ENCODE data around the gene THOC3.
"Not testable (repeated sequence)": the region's sequence is repeated elsewhere in the genome, so short reads cannot be mapped to it uniquely, and the experiment has no call there.

THOC3 gene, protein sequence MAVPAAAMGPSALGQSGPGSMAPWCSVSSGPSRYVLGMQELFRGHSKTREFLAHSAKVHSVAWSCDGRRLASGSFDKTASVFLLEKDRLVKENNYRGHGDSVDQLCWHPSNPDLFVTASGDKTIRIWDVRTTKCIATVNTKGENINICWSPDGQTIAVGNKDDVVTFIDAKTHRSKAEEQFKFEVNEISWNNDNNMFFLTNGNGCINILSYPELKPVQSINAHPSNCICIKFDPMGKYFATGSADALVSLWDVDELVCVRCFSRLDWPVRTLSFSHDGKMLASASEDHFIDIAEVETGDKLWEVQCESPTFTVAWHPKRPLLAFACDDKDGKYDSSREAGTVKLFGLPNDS

DNA sequence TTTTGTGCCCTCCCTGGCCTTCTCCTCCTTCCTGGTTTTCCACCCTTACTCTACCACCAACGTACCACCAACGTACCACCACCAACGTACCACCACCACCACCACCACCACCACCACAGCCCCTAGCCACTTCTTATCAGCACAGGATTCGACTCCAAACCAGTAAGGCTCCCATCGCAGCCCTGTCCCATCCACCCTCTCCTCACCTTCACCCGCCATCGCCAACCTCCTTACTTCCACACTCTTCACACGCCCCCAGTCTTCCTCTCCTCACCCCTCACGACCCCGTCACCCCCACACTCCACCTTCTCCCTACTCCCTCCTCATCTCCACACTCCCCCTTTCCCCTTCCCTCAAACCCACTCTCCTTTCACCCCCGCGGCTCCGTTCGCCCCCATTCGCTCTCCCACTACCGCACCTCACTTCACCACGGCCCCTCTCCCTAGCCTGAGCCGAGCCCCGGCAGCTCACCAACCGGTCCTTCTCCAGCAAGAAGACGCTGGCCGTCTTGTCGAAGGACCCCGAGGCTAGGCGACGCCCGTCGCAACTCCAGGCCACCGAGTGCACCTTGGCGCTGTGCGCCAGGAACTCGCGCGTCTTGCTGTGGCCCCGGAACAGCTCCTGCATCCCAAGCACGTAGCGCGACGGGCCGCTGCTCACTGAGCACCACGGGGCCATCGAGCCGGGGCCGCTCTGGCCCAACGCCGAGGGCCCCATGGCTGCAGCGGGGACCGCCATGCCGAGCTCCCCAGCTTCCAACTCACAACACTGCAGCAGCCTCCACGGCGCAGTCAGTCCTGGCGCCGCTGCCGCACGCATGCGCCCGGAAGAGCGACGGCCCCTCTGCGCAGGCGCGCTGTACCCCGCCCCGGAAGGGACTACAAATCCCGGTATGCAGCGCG, at the start of gene THOC3:
Gene THOC3, minus strand, starts transcription at position 845 of the 902 bp plus-strand sequence. Its CDS starts 107 bp downstream, at position 738.
- DNase-seq (ENCODE audit: low read depth in 2 of 2): peak; percentile 76 to 86
- peak within 1 kb of the TSS; percentile 60 to 67 for H3K4me3 ChIP-seq (replicated peaks in 1 of 2; ENCODE audit: low read depth in 2 of 2, low read length in 2 of 2)

- DNase-seq (ENCODE audit: low read depth in 2 of 2); H3K4me3 ChIP-seq (replicated peaks in 1 of 2; ENCODE audit: low read depth in 2 of 2, low read length in 2 of 2): not testable (repeated sequence)
These were observed 49.2 kb upstream of the THOC3 start for GRCh38 chr5:176017324-176017723.

DNA sequence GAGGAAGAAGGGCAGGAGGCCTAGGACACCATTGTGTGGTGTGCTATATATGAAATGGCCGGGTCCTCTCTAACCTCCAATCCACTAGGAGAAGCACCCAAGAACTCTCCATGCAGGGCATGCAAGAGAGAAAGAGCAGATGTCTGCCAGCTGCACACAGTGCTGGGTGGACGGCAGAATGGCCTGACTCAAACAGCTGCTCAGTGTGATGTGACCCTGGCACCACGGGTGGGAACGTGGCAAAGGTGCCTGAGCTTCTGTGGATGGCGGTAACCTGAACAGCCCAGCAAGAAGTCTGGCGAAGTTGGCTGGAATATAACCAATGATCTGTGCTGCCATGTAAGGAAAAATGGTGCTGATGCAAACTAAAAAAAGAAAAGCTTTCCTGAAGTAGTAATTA, 46.2 kb upstream of the THOC3 start:
- DNase-seq (ENCODE audit: low read depth in 2 of 2); H3K4me3 ChIP-seq (replicated peaks in 1 of 2; ENCODE audit: low read depth in 2 of 2, low read length in 2 of 2): not testable (repeated sequence)

DNA sequence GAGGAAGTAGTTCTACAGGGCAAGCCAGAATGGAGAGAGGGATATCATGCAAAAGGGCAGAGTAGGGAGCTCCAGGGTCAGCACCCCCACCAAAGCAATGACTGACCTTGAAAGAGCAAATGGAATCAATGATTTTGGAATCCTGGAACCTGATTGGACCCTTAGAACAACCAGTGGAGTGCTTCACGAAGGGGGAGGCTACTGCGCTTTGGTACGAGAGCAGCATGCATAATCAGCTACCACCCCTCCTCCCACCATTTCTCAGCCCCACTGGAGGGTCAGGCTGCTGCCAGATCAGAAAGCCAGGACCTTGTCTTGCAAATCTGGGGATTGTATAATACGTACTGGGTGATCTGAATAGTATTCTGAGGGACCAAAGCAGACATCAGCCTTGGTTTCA, 43.0 kb upstream of the THOC3 start:
- not testable (repeated sequence) for DNase-seq (ENCODE audit: low read depth in 2 of 2); H3K4me3 ChIP-seq (replicated peaks in 1 of 2; ENCODE audit: low read depth in 2 of 2, low read length in 2 of 2)

GRCh38 chr5:176010202-176010601, 42.1 kb upstream of the THOC3 start:
- H3K4me3 ChIP-seq (replicated peaks in 1 of 2; ENCODE audit: low read depth in 2 of 2, low read length in 2 of 2); DNase-seq (ENCODE audit: low read depth in 2 of 2): not testable (repeated sequence)

DNA sequence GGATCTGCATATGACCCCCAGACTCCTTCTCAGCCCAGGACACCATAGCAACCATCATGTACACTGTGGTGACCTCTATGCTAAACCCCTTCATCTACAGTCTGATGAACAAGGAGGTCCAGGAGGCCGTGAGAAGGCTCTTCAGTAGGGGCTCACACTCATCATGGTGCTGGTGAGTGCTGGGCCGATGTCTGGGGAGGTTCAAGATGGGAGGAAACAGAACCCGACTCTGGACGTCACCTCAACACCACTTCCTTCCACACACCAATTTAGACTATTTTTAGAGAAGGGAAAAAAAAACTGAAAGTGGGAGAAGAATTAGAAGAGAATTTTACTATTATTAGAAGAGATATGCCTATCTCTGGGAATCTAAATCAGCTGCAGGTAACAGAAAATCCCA, 39.1 kb upstream of the THOC3 start:
- not testable (repeated sequence) for DNase-seq (ENCODE audit: low read depth in 2 of 2); H3K4me3 ChIP-seq (replicated peaks in 1 of 2; ENCODE audit: low read depth in 2 of 2, low read length in 2 of 2)

DNA sequence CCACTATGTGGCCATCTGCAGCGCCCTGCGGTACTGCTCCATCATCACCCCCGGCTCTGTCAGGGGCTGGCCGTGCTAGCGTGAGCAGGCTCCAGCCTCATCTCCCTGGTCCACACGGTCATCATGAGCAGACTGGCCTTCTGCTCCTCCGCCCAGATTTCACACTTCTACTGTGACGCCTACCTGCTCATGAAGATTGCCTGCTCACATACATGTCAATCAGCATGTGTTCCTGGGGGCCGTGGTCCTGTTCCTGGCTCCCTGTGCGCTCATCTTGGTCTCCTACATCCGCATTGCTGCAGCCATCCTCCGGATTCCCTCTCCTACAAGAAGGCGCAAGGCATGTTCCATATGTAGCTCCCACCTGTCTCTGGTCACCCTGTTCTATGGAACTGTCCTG, 38.7 kb upstream of the THOC3 start:
- H3K4me3 ChIP-seq (replicated peaks in 1 of 2; ENCODE audit: low read depth in 2 of 2, low read length in 2 of 2); DNase-seq (ENCODE audit: low read depth in 2 of 2): not testable (repeated sequence)

- DNase-seq (ENCODE audit: low read depth in 2 of 2): not testable (repeated sequence)
These were observed 29.9 kb upstream of the THOC3 start for GRCh38 chr5:175997979-175998378.

GRCh38 chr5:175997495-175997894, 29.4 kb upstream of the THOC3 start:
- H3K4me3 ChIP-seq (replicated peaks in 1 of 2; ENCODE audit: low read depth in 2 of 2, low read length in 2 of 2); DNase-seq (ENCODE audit: low read depth in 2 of 2): not testable (repeated sequence)

More at GRCh38 chr5:175997979-175998378, 29.9 kb upstream of the THOC3 start:
- H3K4me3 ChIP-seq (replicated peaks in 1 of 2; ENCODE audit: low read depth in 2 of 2, low read length in 2 of 2): not testable (repeated sequence)

- H3K4me3 ChIP-seq (replicated peaks in 1 of 2; ENCODE audit: low read depth in 2 of 2, low read length in 2 of 2); DNase-seq (ENCODE audit: low read depth in 2 of 2): not testable (repeated sequence)
These were observed 28.7 kb upstream of the THOC3 start for GRCh38 chr5:175996791-175997190.

- not testable (repeated sequence) for DNase-seq (ENCODE audit: low read depth in 2 of 2); H3K4me3 ChIP-seq (replicated peaks in 1 of 2; ENCODE audit: low read depth in 2 of 2, low read length in 2 of 2)
These were observed 27.4 kb upstream of the THOC3 start for GRCh38 chr5:175995506-175995905.

GRCh38 chr5:175979371-175979995, 11.4 kb upstream of the THOC3 start:
- DNase-seq (ENCODE audit: low read depth in 2 of 2); H3K4me3 ChIP-seq (replicated peaks in 1 of 2; ENCODE audit: low read depth in 2 of 2, low read length in 2 of 2): not testable (repeated sequence)

GRCh38 chr5:175968381-175968780, 266 bp upstream of the THOC3 start:
- peak overlapping the region in 1 of 2 donors; percentile 60 for H3K4me3 ChIP-seq (replicated peaks in 1 of 2; ENCODE audit: low read depth in 2 of 2, low read length in 2 of 2)
- not testable (repeated sequence) for DNase-seq (ENCODE audit: low read depth in 2 of 2)

DNA sequence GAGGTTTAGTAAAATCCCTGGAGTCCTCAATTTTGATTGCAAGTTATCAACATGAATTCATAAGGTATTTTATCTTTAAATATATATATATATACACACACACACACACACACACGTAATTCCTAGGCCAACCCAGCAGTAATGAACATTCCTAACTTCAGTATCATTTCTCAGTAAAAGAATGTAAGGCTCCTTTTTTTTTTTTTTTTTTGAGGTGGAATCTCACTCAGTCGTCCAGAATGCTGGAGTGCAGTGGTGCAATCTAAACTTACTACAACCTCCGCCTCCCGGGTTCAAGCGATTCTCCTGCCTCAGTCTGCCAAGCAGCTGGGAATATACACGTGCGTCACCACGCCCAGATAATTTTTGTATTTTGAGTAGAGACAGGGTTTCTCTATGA, 5.8 kb downstream of the THOC3 start:
- H3K4me3 ChIP-seq (replicated peaks in 1 of 2; ENCODE audit: low read depth in 2 of 2, low read length in 2 of 2); DNase-seq (ENCODE audit: low read depth in 2 of 2): not testable (repeated sequence)

- H3K4me3 ChIP-seq (replicated peaks in 1 of 2; ENCODE audit: low read depth in 2 of 2, low read length in 2 of 2); DNase-seq (ENCODE audit: low read depth in 2 of 2): not testable (repeated sequence)
These were observed 7.9 kb downstream of the THOC3 start for GRCh38 chr5:175960228-175960627.

- not testable (repeated sequence) for DNase-seq (ENCODE audit: low read depth in 2 of 2); H3K4me3 ChIP-seq (replicated peaks in 1 of 2; ENCODE audit: low read depth in 2 of 2, low read length in 2 of 2)
These were observed 9.6 kb downstream of the THOC3 start for GRCh38 chr5:175958515-175958914.

GRCh38 chr5:175954107-175954506, 14.0 kb downstream of the THOC3 start:
- DNase-seq (ENCODE audit: low read depth in 2 of 2); H3K4me3 ChIP-seq (replicated peaks in 1 of 2; ENCODE audit: low read depth in 2 of 2, low read length in 2 of 2): not testable (repeated sequence)

DNA sequence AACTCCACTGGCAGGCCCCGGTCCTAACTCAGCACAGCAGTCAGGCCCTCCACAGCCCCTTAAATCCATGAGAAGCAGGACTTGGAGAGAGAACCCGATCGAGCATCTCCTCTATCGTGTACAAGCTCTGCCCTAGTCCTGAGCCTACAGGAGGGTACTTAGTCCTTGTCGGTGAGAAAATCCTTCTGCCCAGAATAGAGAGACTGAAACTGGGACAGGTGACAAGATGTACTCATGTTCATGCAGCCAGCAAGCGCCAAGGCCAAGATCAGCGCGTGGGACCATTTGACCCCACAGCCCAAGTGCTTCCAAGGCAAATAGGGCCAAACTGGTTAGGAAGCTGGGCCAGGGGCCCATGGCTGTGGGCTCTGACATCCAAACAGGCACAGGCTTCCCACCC, 15.3 kb downstream of the THOC3 start:
- H3K4me3 ChIP-seq (replicated peaks in 1 of 2; ENCODE audit: low read depth in 2 of 2, low read length in 2 of 2); DNase-seq (ENCODE audit: low read depth in 2 of 2): not testable (repeated sequence)

Measured in cardiac fibroblast (primary cell).